Measurements from ENCODE around the gene PNKD. TPM values are rescaled to one million over a fixed set of nuclear protein-coding genes. Genes with fewer than 3 reads are reported as not detected.
A peak's percentile ranks its signal among the peaks of the same experiment; 100 is the strongest.

The PNKD gene
- polyA plus RNA-seq, 2 of the 4 experiments (the other 2 are of a cell fraction), result 46.2 to 51.7 TPM

DNA sequence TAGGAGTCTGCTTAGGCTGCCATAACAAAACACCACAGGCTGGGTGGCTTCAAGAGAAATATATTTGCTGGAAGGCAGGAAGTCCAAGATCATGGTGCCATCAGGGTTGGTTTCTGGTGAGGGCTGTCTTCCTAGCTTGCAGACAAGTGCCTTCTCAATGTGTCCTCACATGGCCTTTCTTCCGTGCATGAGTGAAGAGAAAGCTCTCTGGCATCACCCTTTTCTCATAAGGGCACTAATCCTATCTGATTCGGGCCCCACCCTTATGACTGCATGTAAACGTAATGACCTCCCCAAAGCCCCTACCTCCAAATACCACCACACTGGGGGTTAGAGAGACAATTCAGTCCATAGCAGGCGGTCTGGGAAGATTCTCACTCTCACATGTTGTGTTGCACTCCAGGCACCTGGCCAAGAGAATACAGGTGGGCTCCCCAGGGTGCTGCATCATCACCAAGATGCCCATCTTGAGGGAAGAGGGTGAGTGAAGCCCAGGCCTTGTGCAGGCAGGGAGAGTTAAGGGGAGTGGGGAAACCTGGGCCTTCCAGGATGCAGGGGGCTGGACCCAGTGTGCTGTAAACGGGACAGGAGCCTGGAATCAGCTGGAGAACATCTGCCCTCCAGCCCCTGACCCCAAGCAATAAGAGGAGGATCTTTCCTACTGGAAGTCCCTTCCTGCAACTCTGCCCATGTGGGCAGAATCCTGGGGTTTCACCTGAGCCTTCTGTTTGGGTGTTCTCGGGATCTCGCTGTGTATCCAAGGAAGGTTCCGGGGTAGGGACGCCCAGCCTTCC lies 96.5 kb downstream of the PNKD start:
- POLR2A ChIA-PET, result no interaction called here
- Histone ChIP-seq H3K9me3 (0 out of 3 replicates have a peak, but pooled peaks cover 7% of the 10 kb centered on the region), H3K4me3 (peak overlapping the region; percentile 58), H3K4me1 (0 out of 3 replicates have a peak, but pooled peaks cover 3% of the 10 kb centered on the region), H3K27ac (peak overlapping the region; percentile 86 to 91; a peak in 5 of 6 replicates), H3K4me2 (peak overlapping the region; percentile 91)
- no peak for FAIRE-seq
- CTCF ChIA-PET, result interaction anchor here (0.7 to 2.1 kb wide), 5 partner anchors 10 to 65 kb away, joined by 3 to 18 read pairs (median 3); partner anchors contain the start of gene CATIP
- no peak for TF ChIP-seq HES2 (IDR thresholded peaks at IDR 0.05)
- TF ChIP-seq CBX2 (IDR thresholded peaks at IDR 0.05; ENCODE audit: borderline replicate concordance, low read depth), result no peak
- TF ChIP-seq HDAC2 (IDR thresholded peaks at IDR 0.05), result no peak
- TF ChIP-seq, protein P1, sequence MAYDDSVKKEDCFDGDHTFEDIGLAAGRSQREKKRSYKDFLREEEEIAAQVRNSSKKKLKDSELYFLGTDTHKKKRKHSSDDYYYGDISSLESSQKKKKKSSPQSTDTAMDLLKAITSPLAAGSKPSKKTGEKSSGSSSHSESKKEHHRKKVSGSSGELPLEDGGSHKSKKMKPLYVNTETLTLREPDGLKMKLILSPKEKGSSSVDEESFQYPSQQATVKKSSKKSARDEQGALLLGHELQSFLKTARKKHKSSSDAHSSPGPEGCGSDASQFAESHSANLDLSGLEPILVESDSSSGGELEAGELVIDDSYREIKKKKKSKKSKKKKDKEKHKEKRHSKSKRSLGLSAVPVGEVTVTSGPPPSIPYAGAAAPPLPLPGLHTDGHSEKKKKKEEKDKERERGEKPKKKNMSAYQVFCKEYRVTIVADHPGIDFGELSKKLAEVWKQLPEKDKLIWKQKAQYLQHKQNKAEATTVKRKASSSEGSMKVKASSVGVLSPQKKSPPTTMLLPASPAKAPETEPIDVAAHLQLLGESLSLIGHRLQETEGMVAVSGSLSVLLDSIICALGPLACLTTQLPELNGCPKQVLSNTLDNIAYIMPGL (CRISPR knock-in tag; IDR thresholded peaks at IDR 0.05; ENCODE audit: borderline replicate concordance), result no peak
- TF ChIP-seq NPAS2 (CRISPR knock-in tag; IDR thresholded peaks at IDR 0.05; ENCODE audit: borderline replicate concordance), result no peak
- no peak for TF ChIP-seq PHF8 (IDR thresholded peaks at IDR 0.05; ENCODE audit: borderline replicate concordance, low read depth)
- TF ChIP-seq FOSL2 (IDR thresholded peaks at IDR 0.05), result no peak
- no peak for TF ChIP-seq FOSL2 (CRISPR knock-in tag; IDR thresholded peaks at IDR 0.05)
- TF ChIP-seq MAFK (IDR thresholded peaks at IDR 0.05; ENCODE audit: partially characterized antibody), result no peak
- TF ChIP-seq TP53 (CRISPR knock-in tag; IDR thresholded peaks at IDR 0.05), result no peak
- TF ChIP-seq HEYL (CRISPR knock-in tag; IDR thresholded peaks at IDR 0.05), result no peak
- no peak for TF ChIP-seq E2F6 (IDR thresholded peaks at IDR 0.05; ENCODE audit: borderline replicate concordance, low read depth)
- no peak for TF ChIP-seq CHD2 (IDR thresholded peaks at IDR 0.05; ENCODE audit: low read length, partially characterized antibody)
- TF ChIP-seq RFX5 (IDR thresholded peaks at IDR 0.05), result no peak
- no peak for TF ChIP-seq RNF2 (IDR thresholded peaks at IDR 0.05; ENCODE audit: borderline replicate concordance, low read depth)
- TF ChIP-seq REST (IDR thresholded peaks at IDR 0.05), result no peak
- TF ChIP-seq MAX (IDR thresholded peaks at IDR 0.05), result no peak
- TF ChIP-seq, protein P2, sequence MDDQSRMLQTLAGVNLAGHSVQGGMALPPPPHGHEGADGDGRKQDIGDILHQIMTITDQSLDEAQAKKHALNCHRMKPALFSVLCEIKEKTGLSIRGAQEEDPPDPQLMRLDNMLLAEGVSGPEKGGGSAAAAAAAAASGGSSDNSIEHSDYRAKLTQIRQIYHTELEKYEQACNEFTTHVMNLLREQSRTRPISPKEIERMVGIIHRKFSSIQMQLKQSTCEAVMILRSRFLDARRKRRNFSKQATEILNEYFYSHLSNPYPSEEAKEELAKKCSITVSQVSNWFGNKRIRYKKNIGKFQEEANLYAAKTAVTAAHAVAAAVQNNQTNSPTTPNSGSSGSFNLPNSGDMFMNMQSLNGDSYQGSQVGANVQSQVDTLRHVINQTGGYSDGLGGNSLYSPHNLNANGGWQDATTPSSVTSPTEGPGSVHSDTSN (IDR thresholded peaks at IDR 0.05), result no peak
- no peak for TF ChIP-seq HOXA7 (CRISPR knock-in tag; IDR thresholded peaks at IDR 0.05)
- TF ChIP-seq SMC3 (IDR thresholded peaks at IDR 0.05), result no peak
- no peak for ATAC-seq
- no peak for DNase-seq (ENCODE audit: low read depth in 1 of 2, low spot score in 1 of 2)
- WGBS (ENCODE audit: missing lambda C conversion rate), result 94% methylated on average over 9 of the region's 9 CpGs
